K562 (cell line): ENCODE measurements around the gene MTHFS. TPM values are rescaled to one million over a fixed set of nuclear protein-coding genes. Genes with fewer than 3 reads are reported as not detected.
A peak's percentile ranks its signal among the peaks of the same experiment; 100 is the strongest.

Experiments
- BRD4 ChIP-seq: fragments of 200-600 bp; sonication (generic); IDR thresholded peaks from 2 replicates; pipeline ENCODE4 v1.6.1; 2017; ENCODE audit warnings: inconsistent platforms
- CBFB ChIP-seq: sonication (generic); formaldehyde crosslinking; IDR thresholded peaks from 2 replicates; pipeline ENCODE4 v1.4.0; 2020; ENCODE audit warnings: mild to moderate bottlenecking, missing genetic modification reagents
- CC2D1A ChIP-seq: fragments of 450-650 bp; IDR thresholded peaks from 2 replicates; pipeline ENCODE4 v1.6.1; 2017; ENCODE audit warnings: mild to moderate bottlenecking
- CHD1 ChIP-seq: fragments of 200-600 bp; sonication (generic); IDR thresholded peaks from one replicate; pipeline ENCODE4 v1.6.1; 2012; ENCODE audit warnings: mild to moderate bottlenecking, moderate library complexity, low read length, inconsistent platforms
- CHD2 ChIP-seq: IDR thresholded peaks from 2 replicates; pipeline ENCODE4 v1.6.1; 2011; ENCODE audit warnings: low read depth, low read length
- ERF ChIP-seq: fragments of 450-650 bp; formaldehyde crosslinking; IDR thresholded peaks from 2 replicates; pipeline ENCODE4 v1.4.0; 2020; ENCODE audit warnings: mild to moderate bottlenecking, mixed read lengths
- GABPB1 ChIP-seq: sonication (generic); formaldehyde crosslinking; IDR thresholded peaks from 2 replicates; pipeline ENCODE4 v1.8.0; 2022; ENCODE audit warnings: mild to moderate bottlenecking, missing genetic modification reagents
- GATAD2A ChIP-seq: fragments of 450-650 bp; IDR thresholded peaks from 2 replicates; pipeline ENCODE4 v1.6.1; 2017
- L3MBTL2 ChIP-seq: fragments of 450-650 bp; IDR thresholded peaks from 2 replicates; pipeline ENCODE4 v1.6.1; 2016; ENCODE audit warnings: mild to moderate bottlenecking, moderate library complexity
- MAFF ChIP-seq: IDR thresholded peaks from 2 replicates; pipeline ENCODE4 v1.6.1; 2012; ENCODE audit warnings: low read length, improper control_type of control experiment
- NCOA1 ChIP-seq: fragments of 450-650 bp; IDR thresholded peaks from 2 replicates; pipeline ENCODE4 v1.6.1; 2016; ENCODE audit warnings: low read depth
- NEUROD1 ChIP-seq: fragments of 150-350 bp; IDR thresholded peaks from 2 replicates; pipeline ENCODE4 v1.6.1; 2014; ENCODE audit warnings: borderline replicate concordance, low read length, low read depth; ENCODE audit not compliant: partially characterized antibody
- RCOR1 ChIP-seq, 2 experiments: IDR thresholded peaks; 2 replicates each; pipeline ENCODE4 v1.6.1; 2012; ENCODE audit warnings: low read depth in 2 of 2, low read length in 2 of 2, borderline replicate concordance in 1 of 2, improper control_type of control experiment in 1 of 2
- SETDB1 ChIP-seq: IDR thresholded peaks from one replicate; pipeline ENCODE4 v1.6.1; 2012; ENCODE audit warnings: low read length, control low read depth, inconsistent platforms
- STAT5B ChIP-seq: fragments of 250-450 bp; sonication (Bioruptor Pico); IDR thresholded peaks from 2 replicates; pipeline ENCODE4 v1.8.0; 2021; ENCODE audit warnings: mild to moderate bottlenecking, inconsistent platforms
- YBX1 ChIP-seq: fragments of 450-650 bp; IDR thresholded peaks from 2 replicates; pipeline ENCODE4 v1.7.1; 2016; ENCODE audit warnings: mild to moderate bottlenecking
- ZNF165 ChIP-seq: fragments of 250-450 bp; sonication (Bioruptor Pico); IDR thresholded peaks from 2 replicates; pipeline ENCODE4 v1.4.0; 2020; ENCODE audit warnings: borderline replicate concordance
- ZNF197 ChIP-seq: fragments of 200-800 bp; sonication (Bioruptor generic); IDR thresholded peaks from 2 replicates; pipeline ENCODE4 v1.6.1; 2016; ENCODE audit warnings: low read depth, missing genetic modification characterization, missing compliant biosample characterization
- ZNF318 ChIP-seq, 2 experiments: fragments of 450-650 bp; IDR thresholded peaks; 2 replicates each; pipeline ENCODE4 v1.6.1; 2016; ENCODE audit warnings: mild to moderate bottlenecking in 2 of 2, borderline replicate concordance in 1 of 2, low read depth in 1 of 2, moderate library complexity in 1 of 2
- ZNF583 ChIP-seq: fragments of 250-450 bp; sonication (Bioruptor Pico); IDR thresholded peaks from 2 replicates; pipeline ENCODE4 v1.4.0; 2020
- ZNF717 ChIP-seq: fragments of 250-450 bp; sonication (Bioruptor Pico); IDR thresholded peaks from 2 replicates; pipeline ENCODE4 v1.5.0; 2021
- polyA plus RNA-seq, 8 experiments: library from polyadenylated mRNA; depleted of rRNA in 4 of 8; stranded (reverse) in 5 of 8; unstranded in 3 of 8; fragments of >200 nt; fragmentation: Nextera tagmentation in 2 of 8; fragmentation: Illumina TruSeq in 1 of 8; extraction: Ambion mirVana in 2 of 8; extraction: Trizol in 1 of 8; gene quantifications; 2 replicates each; pipeline versions ENCODE4 v1.2.1 to v1.2.3, GENCODE V29; 2011 to 2014; ENCODE audit warnings: inconsistent platforms in 1 of 8, missing spikeins in 1 of 8
- total RNA-seq, 7 experiments: library from RNA; depleted of rRNA in 6 of 7; stranded (reverse); fragments of >200 nt in 6 of 7; fragmentation: Illumina TruSeq in 2 of 7; extraction: Trizol in 2 of 7; gene quantifications; 2 replicates each; pipeline versions ENCODE4 v1.2.1 to v1.2.3, GENCODE V29; 2011 to 2021; ENCODE audit warnings: low replicate concordance in 1 of 7
- TF ChIP-seq, protein P1 (sequence below): fragments of 250-450 bp; sonication (Bioruptor Pico); IDR thresholded peaks from 2 replicates; pipeline ENCODE4 v1.8.0; 2021; ENCODE audit warnings: moderate library complexity, mild to moderate bottlenecking, inconsistent platforms

MTHFS gene
- total and polyA plus RNA-seq, 9 of the 15 experiments (the other 6 are each of a cell fraction or from before 2014, with no cell fraction given): 17.8 to 79.3 (median 41.7) TPM

DNA sequence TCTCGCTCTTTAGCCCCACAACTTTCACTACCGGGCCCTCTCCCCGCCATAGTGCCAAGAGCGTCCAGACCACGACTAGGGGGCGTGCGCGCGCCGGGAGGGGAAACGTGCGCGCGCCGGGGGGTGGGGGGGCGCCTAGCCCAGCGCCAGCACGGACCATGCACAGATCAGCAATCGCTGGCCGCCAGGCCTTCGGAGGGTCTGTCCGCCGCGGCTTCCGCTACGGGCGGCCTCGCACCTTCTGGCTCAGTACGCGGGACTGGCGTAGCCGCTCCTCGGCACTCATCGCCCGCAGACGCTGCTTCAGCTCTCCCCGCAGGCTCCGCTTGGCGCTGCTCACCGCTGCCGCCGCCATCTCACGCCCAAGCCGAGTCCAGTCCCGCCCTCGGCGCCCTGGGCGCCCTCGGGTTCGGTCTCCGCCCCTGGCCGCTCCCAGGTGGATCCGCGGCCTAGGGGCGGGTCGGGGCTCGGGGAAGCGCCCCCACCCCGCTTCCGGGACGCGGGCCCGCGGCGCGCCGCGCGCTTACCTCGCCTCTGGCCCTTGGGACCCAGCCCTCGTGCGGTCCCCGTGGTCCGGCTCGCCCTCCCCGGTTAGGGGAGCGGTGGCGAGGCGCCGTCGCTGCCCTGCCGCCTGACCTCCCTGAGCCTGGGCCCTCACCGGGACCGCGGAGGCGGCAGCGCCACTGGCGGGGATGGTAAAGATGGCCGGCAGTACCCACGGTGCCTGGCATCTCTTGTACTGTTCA, at the start of gene MTHFS (continued):
- TF ChIP-seq ZNF318 (IDR thresholded peaks at IDR 0.05; ENCODE audit: borderline replicate concordance in 1 of 2, low read depth in 1 of 2): no peak
- TF ChIP-seq RCOR1 (IDR thresholded peaks at IDR 0.05; ENCODE audit: borderline replicate concordance in 1 of 2, low read depth in 2 of 2, low read length in 2 of 2): 0 out of 4 replicates have a peak, but pooled peaks of 1 of the 2 experiments have one; percentile 2
- TF ChIP-seq YBX1: no peak
- no peak for TF ChIP-seq CHD2
- no peak for TF ChIP-seq GATAD2A
- TF ChIP-seq ZNF197: 0 out of 2 replicates have a peak, but pooled peaks have one; percentile 7
- TF ChIP-seq ZNF717 (CRISPR knock-in tag): no peak
- TF ChIP-seq, protein P1, sequence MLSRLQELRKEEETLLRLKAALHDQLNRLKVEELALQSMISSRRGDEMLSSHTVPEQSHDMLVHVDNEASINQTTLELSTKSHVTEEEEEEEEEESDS (CRISPR knock-in tag): no peak
- TF ChIP-seq NCOA1: no peak
- TF ChIP-seq MAFF: no peak
- no peak; the same call in 1 of the 2 replicates for TF ChIP-seq GABPB1
- TF ChIP-seq CBFB (CRISPR knock-in tag): no peak
- TF ChIP-seq ERF: peak; percentile 87; the same call in 1 of the 2 replicates
- TF ChIP-seq NEUROD1: no peak
- TF ChIP-seq L3MBTL2: peak; percentile 97
- TF ChIP-seq ZNF583 (CRISPR knock-in tag): no peak
- no peak for TF ChIP-seq ZNF165 (CRISPR knock-in tag)
- no peak for TF ChIP-seq CC2D1A
- TF ChIP-seq CHD1: no peak
- no peak for TF ChIP-seq SETDB1
- peak; percentile 80; the same call in 1 of the 2 replicates for TF ChIP-seq BRD4
- no peak for TF ChIP-seq STAT5B (CRISPR knock-in tag)
